K562 (cell line): ENCODE measurements around the gene FADD. TPM values are rescaled to one million over a fixed set of nuclear protein-coding genes. Genes with fewer than 3 reads are reported as not detected.

Experiments used
- GTF2E2 ChIP-seq: fragments of 200-800 bp; sonication (Bioruptor generic); IDR thresholded peaks from 2 replicates; pipeline ENCODE4 v1.6.1; 2016; ENCODE audit warnings: missing genetic modification characterization, missing compliant biosample characterization
- LEF1 ChIP-seq: fragments of 450-650 bp; IDR thresholded peaks from 2 replicates; pipeline ENCODE4 v1.6.1; 2016; ENCODE audit warnings: mild to moderate bottlenecking
- NBN ChIP-seq: fragments of 450-650 bp; IDR thresholded peaks from 2 replicates; pipeline ENCODE4 v1.6.1; 2016; ENCODE audit warnings: low read depth, mild to moderate bottlenecking
- PML ChIP-seq: IDR thresholded peaks from 2 replicates; pipeline ENCODE4 v1.6.1; 2012; ENCODE audit warnings: low read length, inconsistent platforms
- SPI1 ChIP-seq: IDR thresholded peaks from 2 replicates; pipeline ENCODE4 v1.6.1; 2011; ENCODE audit warnings: low read depth, low read length, control low read depth, borderline replicate concordance
- TAF1 ChIP-seq: IDR thresholded peaks from 2 replicates; pipeline ENCODE4 v1.6.1; 2011; ENCODE audit warnings: mild to moderate bottlenecking, low read length, moderate library complexity; ENCODE audit not compliant: insufficient read depth, control insufficient read depth, severe bottlenecking; ENCODE audit errors: extremely low read depth
- U2AF1 ChIP-seq: fragments of 200-400 bp; formaldehyde crosslinking; optimal IDR thresholded peaks from 2 replicates; pipeline ENCODE3; 2017; ENCODE audit warnings: mild to moderate bottlenecking, low read depth, low read length, moderate library complexity
- ZKSCAN1 ChIP-seq: fragments of 150-350 bp; IDR thresholded peaks from 2 replicates; pipeline ENCODE4 v1.6.1; 2016; ENCODE audit warnings: low read depth, low read length
- ZNF239 ChIP-seq: fragments of 250-450 bp; sonication (Bioruptor Pico); IDR thresholded peaks from 2 replicates; pipeline ENCODE4 v1.4.0; 2020; ENCODE audit warnings: mild to moderate bottlenecking
- ZNF253 ChIP-seq: fragments of 250-450 bp; sonication (Bioruptor Pico); conservative IDR thresholded peaks from 2 replicates; pipeline ENCODE4 v1.6.1; 2021; ENCODE audit warnings: mild to moderate bottlenecking
- ZNF717 ChIP-seq: fragments of 250-450 bp; sonication (Bioruptor Pico); IDR thresholded peaks from 2 replicates; pipeline ENCODE4 v1.5.0; 2021
- polyA plus RNA-seq, 8 experiments: library from polyadenylated mRNA; depleted of rRNA in 4 of 8; stranded (reverse) in 5 of 8; unstranded in 3 of 8; fragments of >200 nt; fragmentation: Nextera tagmentation in 2 of 8; fragmentation: Illumina TruSeq in 1 of 8; extraction: Ambion mirVana in 2 of 8; extraction: Trizol in 1 of 8; gene quantifications; 2 replicates each; pipeline versions ENCODE4 v1.2.1 to v1.2.3, GENCODE V29; 2011 to 2014; ENCODE audit warnings: inconsistent platforms in 1 of 8, missing spikeins in 1 of 8
- total RNA-seq, 7 experiments: library from RNA; depleted of rRNA in 6 of 7; stranded (reverse); fragments of >200 nt in 6 of 7; fragmentation: Illumina TruSeq in 2 of 7; extraction: Trizol in 2 of 7; gene quantifications; 2 replicates each; pipeline versions ENCODE4 v1.2.1 to v1.2.3, GENCODE V29; 2011 to 2021; ENCODE audit warnings: low replicate concordance in 1 of 7
- TF ChIP-seq, protein P1 (sequence below): sonication (generic); formaldehyde crosslinking; IDR thresholded peaks from 2 replicates; pipeline ENCODE4 v1.8.1; 2023; ENCODE audit warnings: missing genetic modification reagents, mild to moderate bottlenecking, borderline replicate concordance
- TF ChIP-seq, protein P2 (sequence below): fragments of 200-600 bp; sonication (generic); IDR thresholded peaks from one replicate; pipeline ENCODE4 v1.6.1; 2012; ENCODE audit warnings: mild to moderate bottlenecking, low read depth, low read length, inconsistent platforms

Gene FADD
- total and polyA plus RNA-seq, 9 of the 15 experiments (the other 6 are each of a cell fraction or from before 2014, with no cell fraction given) = 0.29 to 26.9 (median 20.4) TPM

DNA sequence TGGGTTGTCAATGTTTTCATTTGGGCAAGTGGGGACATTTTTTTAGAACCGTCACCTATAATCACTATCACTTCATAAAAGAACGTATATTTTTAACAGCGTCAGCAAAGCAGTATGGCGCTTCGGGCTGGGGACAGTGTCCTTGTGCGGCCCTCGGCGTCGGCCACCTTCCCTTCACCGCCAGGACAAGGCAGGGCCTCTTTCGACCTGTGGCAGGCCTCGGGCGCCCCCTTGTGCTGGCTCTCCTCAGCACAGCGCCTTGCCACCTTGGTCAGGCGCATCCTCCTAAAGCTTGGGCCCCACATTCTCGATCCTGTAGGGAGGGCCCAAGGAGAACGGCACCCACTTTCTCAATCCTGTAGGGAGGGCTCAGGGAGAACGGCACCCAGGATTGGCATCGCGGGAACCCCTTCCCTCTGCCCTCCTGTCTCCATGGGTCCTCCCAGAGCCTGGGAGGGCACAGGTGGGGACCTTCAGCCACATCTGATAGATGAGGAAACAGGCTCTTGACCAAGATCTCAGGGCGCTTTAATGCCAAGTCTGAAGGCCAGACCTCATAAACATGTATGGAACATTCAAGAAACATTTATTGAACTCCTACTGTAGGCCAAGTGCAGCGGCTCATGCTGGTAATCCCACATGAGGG is 11.5 kb upstream of the FADD start (continued):
- TF ChIP-seq, protein P1, sequence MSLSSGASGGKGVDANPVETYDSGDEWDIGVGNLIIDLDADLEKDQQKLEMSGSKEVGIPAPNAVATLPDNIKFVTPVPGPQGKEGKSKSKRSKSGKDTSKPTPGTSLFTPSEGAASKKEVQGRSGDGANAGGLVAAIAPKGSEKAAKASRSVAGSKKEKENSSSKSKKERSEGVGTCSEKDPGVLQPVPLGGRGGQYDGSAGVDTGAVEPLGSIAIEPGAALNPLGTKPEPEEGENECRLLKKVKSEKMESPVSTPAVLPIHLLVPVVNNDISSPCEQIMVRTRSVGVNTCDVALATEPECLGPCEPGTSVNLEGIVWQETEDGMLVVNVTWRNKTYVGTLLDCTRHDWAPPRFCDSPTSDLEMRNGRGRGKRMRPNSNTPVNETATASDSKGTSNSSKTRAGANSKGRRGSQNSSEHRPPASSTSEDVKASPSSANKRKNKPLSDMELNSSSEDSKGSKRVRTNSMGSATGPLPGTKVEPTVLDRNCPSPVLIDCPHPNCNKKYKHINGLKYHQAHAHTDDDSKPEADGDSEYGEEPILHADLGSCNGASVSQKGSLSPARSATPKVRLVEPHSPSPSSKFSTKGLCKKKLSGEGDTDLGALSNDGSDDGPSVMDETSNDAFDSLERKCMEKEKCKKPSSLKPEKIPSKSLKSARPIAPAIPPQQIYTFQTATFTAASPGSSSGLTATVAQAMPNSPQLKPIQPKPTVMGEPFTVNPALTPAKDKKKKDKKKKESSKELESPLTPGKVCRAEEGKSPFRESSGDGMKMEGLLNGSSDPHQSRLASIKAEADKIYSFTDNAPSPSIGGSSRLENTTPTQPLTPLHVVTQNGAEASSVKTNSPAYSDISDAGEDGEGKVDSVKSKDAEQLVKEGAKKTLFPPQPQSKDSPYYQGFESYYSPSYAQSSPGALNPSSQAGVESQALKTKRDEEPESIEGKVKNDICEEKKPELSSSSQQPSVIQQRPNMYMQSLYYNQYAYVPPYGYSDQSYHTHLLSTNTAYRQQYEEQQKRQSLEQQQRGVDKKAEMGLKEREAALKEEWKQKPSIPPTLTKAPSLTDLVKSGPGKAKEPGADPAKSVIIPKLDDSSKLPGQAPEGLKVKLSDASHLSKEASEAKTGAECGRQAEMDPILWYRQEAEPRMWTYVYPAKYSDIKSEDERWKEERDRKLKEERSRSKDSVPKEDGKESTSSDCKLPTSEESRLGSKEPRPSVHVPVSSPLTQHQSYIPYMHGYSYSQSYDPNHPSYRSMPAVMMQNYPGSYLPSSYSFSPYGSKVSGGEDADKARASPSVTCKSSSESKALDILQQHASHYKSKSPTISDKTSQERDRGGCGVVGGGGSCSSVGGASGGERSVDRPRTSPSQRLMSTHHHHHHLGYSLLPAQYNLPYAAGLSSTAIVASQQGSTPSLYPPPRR (CRISPR knock-in tag) = no peak
- TF ChIP-seq LEF1 (no peak), PML (no peak), ZKSCAN1 (peak; percentile 55; the same call in 1 of the 2 replicates), SPI1 (no peak), ZNF717 (CRISPR knock-in tag) (no peak), ZNF239 (CRISPR knock-in tag) (no peak), NBN (no peak), TAF1 (no peak), ZNF253 (no peak), U2AF1 (no peak), GTF2E2 (tag) (no peak)
- TF ChIP-seq, protein P2, sequence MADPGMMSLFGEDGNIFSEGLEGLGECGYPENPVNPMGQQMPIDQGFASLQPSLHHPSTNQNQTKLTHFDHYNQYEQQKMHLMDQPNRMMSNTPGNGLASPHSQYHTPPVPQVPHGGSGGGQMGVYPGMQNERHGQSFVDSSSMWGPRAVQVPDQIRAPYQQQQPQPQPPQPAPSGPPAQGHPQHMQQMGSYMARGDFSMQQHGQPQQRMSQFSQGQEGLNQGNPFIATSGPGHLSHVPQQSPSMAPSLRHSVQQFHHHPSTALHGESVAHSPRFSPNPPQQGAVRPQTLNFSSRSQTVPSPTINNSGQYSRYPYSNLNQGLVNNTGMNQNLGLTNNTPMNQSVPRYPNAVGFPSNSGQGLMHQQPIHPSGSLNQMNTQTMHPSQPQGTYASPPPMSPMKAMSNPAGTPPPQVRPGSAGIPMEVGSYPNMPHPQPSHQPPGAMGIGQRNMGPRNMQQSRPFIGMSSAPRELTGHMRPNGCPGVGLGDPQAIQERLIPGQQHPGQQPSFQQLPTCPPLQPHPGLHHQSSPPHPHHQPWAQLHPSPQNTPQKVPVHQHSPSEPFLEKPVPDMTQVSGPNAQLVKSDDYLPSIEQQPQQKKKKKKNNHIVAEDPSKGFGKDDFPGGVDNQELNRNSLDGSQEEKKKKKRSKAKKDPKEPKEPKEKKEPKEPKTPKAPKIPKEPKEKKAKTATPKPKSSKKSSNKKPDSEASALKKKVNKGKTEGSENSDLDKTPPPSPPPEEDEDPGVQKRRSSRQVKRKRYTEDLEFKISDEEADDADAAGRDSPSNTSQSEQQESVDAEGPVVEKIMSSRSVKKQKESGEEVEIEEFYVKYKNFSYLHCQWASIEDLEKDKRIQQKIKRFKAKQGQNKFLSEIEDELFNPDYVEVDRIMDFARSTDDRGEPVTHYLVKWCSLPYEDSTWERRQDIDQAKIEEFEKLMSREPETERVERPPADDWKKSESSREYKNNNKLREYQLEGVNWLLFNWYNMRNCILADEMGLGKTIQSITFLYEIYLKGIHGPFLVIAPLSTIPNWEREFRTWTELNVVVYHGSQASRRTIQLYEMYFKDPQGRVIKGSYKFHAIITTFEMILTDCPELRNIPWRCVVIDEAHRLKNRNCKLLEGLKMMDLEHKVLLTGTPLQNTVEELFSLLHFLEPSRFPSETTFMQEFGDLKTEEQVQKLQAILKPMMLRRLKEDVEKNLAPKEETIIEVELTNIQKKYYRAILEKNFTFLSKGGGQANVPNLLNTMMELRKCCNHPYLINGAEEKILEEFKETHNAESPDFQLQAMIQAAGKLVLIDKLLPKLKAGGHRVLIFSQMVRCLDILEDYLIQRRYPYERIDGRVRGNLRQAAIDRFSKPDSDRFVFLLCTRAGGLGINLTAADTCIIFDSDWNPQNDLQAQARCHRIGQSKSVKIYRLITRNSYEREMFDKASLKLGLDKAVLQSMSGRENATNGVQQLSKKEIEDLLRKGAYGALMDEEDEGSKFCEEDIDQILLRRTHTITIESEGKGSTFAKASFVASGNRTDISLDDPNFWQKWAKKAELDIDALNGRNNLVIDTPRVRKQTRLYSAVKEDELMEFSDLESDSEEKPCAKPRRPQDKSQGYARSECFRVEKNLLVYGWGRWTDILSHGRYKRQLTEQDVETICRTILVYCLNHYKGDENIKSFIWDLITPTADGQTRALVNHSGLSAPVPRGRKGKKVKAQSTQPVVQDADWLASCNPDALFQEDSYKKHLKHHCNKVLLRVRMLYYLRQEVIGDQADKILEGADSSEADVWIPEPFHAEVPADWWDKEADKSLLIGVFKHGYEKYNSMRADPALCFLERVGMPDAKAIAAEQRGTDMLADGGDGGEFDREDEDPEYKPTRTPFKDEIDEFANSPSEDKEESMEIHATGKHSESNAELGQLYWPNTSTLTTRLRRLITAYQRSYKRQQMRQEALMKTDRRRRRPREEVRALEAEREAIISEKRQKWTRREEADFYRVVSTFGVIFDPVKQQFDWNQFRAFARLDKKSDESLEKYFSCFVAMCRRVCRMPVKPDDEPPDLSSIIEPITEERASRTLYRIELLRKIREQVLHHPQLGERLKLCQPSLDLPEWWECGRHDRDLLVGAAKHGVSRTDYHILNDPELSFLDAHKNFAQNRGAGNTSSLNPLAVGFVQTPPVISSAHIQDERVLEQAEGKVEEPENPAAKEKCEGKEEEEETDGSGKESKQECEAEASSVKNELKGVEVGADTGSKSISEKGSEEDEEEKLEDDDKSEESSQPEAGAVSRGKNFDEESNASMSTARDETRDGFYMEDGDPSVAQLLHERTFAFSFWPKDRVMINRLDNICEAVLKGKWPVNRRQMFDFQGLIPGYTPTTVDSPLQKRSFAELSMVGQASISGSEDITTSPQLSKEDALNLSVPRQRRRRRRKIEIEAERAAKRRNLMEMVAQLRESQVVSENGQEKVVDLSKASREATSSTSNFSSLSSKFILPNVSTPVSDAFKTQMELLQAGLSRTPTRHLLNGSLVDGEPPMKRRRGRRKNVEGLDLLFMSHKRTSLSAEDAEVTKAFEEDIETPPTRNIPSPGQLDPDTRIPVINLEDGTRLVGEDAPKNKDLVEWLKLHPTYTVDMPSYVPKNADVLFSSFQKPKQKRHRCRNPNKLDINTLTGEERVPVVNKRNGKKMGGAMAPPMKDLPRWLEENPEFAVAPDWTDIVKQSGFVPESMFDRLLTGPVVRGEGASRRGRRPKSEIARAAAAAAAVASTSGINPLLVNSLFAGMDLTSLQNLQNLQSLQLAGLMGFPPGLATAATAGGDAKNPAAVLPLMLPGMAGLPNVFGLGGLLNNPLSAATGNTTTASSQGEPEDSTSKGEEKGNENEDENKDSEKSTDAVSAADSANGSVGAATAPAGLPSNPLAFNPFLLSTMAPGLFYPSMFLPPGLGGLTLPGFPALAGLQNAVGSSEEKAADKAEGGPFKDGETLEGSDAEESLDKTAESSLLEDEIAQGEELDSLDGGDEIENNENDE = no peak
